ENCODE results near the gene SMIM5. TPM values are rescaled to one million over a fixed set of nuclear protein-coding genes. Genes with fewer than 3 reads are reported as not detected.

Gene SMIM5
- total RNA-seq, 1 experiment from 2014 or later, result 0.24 TPM

GRCh38 chr17:75641343-75641742, 8.1 kb downstream of the SMIM5 start:
- H3K27me3 Mint-ChIP-seq (ENCODE audit: low read depth), result no peaks in the 10 kb centered on the region

More at GRCh38 chr17:75641343-75641742, 8.1 kb downstream of the SMIM5 start:
- no peak overlapping the region for H3T11ph ChIP-seq (ENCODE audit: low read length)
- no peak overlapping the region for H3K56ac ChIP-seq (ENCODE audit: insufficient read length, low read depth, low read length)
- H3K18ac ChIP-seq (ENCODE audit: insufficient read length, low read depth, low read length), result no peak overlapping the region
- Mint-ChIP-seq H3K4me1 (peaks cover 33 to 34% of the 10 kb centered on the region in 2 experiments), H3K27ac (no peak overlapping the region), H3K4me3 (no peak overlapping the region), H3K9me3 (no peaks in the 10 kb centered on the region), H3K36me3 (ENCODE audit: insufficient read depth in 1 of 3, low read depth in 3 of 3) (peaks cover 0 to 4% (median 3%) of the 10 kb centered on the region in 3 experiments; a peak in 2 of 7 replicates)
- no peak overlapping the region for H2BK120ac ChIP-seq (ENCODE audit: low read depth, low read length, poor library complexity, severe bottlenecking)
- H2BK15ac ChIP-seq (ENCODE audit: low read depth, low read length), result no peak overlapping the region
- H3K14ac ChIP-seq (ENCODE audit: insufficient read depth, low read length), result no peak overlapping the region
- no peaks in the 10 kb centered on the region for H3K23me2 ChIP-seq (ENCODE audit: insufficient read length, low read depth, low read length, poor library complexity, severe bottlenecking)
- H2BK20ac ChIP-seq (ENCODE audit: low read depth, low read length, poor library complexity, severe bottlenecking), result no peak overlapping the region
- peaks cover 7% of the 10 kb centered on the region; the same call in 1 of the 2 replicates for H3K4me1 ChIP-seq (ENCODE audit: insufficient read depth, low read length)
- H2AK5ac ChIP-seq (ENCODE audit: insufficient read length, low read length), result no peak overlapping the region
- H3K4ac ChIP-seq (ENCODE audit: low read depth, low read length), result no peak overlapping the region
- DNase-seq, result no peak
- no peak overlapping the region for H3K9ac ChIP-seq (ENCODE audit: extremely low read depth, insufficient read length, low read length)
- H2BK12ac ChIP-seq (ENCODE audit: insufficient read length, low read depth, low read length), result no peak overlapping the region
- H4K91ac ChIP-seq (ENCODE audit: insufficient read length, low read depth, low read length), result no peak overlapping the region
- no peak overlapping the region for H4K5ac ChIP-seq (ENCODE audit: insufficient read length, low read depth, low read length)
- H3K79me1 ChIP-seq (ENCODE audit: insufficient read depth, low read depth, low read length, poor library complexity, severe bottlenecking), result no peaks in the 10 kb centered on the region
- no CpG with 5 or more reads among the region's 9 CpGs for WGBS (ENCODE audit: extremely low coverage, insufficient read length, low lambda C conversion rate)
- no peak overlapping the region for H3K23ac ChIP-seq (ENCODE audit: insufficient read length, low read depth, low read length)
- no peak for TF ChIP-seq CTCF (conservative IDR thresholded peaks at IDR 0.05)
- no peak overlapping the region for H2BK5ac ChIP-seq (ENCODE audit: insufficient read length, low read length)
- no peak overlapping the region for H4K8ac ChIP-seq (replicated peaks; ENCODE audit: insufficient read length, low read depth, low read length)
- no peaks in the 10 kb centered on the region for H3K9me3 ChIP-seq (ENCODE audit: control insufficient read depth, low read depth, low read length)
- no peak overlapping the region for H3K4me2 ChIP-seq (ENCODE audit: insufficient read depth, insufficient read length, low read length)
- H2AFZ ChIP-seq (ENCODE audit: low read length), result no peak overlapping the region
- H3K27ac ChIP-seq (ENCODE audit: insufficient read length, low read depth, low read length), result no peak overlapping the region
- no peaks in the 10 kb centered on the region for H3K79me2 ChIP-seq (ENCODE audit: insufficient read depth, low read length)
- no peaks in the 10 kb centered on the region for H3K27me3 ChIP-seq (ENCODE audit: insufficient read depth, low read length)
- no peaks in the 10 kb centered on the region for H4K20me1 ChIP-seq (ENCODE audit: control insufficient read depth, insufficient read depth, insufficient read length)

Data from H9 (cell line).